Stimulated activated CD8-positive, alpha-beta memory T cell treated with anti-CD3 and anti-CD28 coated beads, Interleukin-4, amount 100 ng/mL, for 24 hours (primary cell): ENCODE measurements around the gene TAF11L13.
"Not testable (repeated sequence)": the region's sequence is repeated elsewhere in the genome, so short reads cannot be mapped to it uniquely, and the experiment has no call there.

Experiments
- DNase-seq: peaks from one replicate; pipeline ENCODE4 v3.0.0-alpha.2; 2020; ENCODE audit warnings: low read depth

TAF11L13 gene

DNA sequence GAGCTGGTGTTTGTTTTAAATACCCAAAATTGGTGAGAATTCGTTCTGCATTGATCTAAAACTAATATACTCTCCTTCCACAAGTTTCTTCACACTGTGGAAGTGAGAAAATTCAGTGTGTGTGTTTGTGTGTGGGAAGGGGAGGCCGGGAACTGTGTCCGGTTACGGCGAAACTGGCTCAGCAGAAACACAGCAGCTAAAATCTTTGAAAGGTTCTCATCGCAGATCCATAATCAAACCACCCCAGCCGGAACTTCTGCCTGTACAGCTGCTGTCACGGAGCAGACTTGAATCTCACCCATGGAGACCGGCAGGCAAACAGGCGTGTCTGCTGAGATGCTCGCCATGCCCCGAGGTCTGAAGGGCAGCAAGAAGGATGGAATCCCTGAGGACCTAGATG is at the start of gene TAF11L13:
TAF11L13 (plus strand) TSS at position 301 of the 400 bp plus-strand sequence.
- DNase-seq, result not testable (repeated sequence)

DNA sequence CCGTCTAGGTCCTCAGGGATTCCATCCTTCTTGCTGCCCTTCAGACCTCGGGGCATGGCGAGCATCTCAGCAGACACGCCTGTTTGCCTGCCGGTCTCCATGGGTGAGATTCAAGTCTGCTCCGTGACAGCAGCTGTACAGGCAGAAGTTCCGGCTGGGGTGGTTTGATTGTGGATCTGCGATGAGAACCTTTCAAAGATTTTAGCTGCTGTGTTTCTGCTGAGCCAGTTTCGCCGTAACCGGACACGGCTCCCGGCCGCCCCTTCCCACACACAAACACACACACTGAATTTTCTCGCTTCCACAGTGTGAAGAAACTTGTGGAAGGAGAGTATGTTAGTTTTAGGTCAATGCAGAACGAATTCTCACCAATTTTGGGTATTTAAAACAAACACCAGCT is 46.2 kb upstream of the TAF11L13 start, which contains the start of gene TAF11L7:
TAF11L7 (minus strand) TSS at position 101 of the 400 bp plus-strand sequence.
- DNase-seq, result not testable (repeated sequence)

DNA sequence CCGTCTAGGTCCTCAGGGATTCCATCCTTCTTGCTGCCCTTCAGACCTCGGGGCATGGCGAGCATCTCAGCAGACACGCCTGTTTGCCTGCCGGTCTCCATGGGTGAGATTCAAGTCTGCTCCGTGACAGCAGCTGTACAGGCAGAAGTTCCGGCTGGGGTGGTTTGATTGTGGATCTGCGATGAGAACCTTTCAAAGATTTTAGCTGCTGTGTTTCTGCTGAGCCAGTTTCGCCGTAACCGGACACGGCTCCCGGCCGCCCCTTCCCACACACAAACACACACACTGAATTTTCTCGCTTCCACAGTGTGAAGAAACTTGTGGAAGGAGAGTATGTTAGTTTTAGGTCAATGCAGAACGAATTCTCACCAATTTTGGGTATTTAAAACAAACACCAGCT is 41.0 kb upstream of the TAF11L13 start, which contains the start of gene TAF11L8:
TAF11L8 (minus strand) TSS at position 101 of the 400 bp plus-strand sequence.
- DNase-seq, result not testable (repeated sequence)

DNA sequence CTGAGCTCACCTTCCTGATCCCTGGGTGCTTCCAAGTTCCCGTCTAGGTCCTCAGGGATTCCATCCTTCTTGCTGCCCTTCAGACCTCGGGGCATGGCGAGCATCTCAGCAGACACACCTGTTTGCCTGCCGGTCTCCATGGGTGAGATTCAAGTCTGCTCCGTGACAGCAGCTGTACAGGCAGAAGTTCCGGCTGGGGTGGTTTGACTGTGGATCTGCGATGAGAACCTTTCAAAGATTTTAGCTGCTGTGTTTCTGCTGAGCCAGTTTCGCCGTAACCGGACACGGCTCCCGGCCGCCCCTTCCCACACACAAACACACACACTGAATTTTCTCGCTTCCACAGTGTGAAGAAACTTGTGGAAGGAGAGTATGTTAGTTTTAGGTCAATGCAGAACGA is 37.6 kb upstream of the TAF11L13 start, which contains the start of gene TAF11L9:
TAF11L9 (minus strand) TSS at position 140 of the 400 bp plus-strand sequence.
- DNase-seq, result not testable (repeated sequence)

DNA sequence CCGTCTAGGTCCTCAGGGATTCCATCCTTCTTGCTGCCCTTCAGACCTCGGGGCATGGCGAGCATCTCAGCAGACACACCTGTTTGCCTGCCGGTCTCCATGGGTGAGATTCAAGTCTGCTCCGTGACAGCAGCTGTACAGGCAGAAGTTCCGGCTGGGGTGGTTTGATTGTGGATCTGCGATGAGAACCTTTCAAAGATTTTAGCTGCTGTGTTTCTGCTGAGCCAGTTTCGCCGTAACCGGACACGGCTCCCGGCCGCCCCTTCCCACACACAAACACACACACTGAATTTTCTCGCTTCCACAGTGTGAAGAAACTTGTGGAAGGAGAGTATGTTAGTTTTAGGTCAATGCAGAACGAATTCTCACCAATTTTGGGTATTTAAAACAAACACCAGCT is 34.2 kb upstream of the TAF11L13 start, which contains the start of gene TAF11L10:
TAF11L10 (minus strand) TSS at position 101 of the 400 bp plus-strand sequence.
- not testable (repeated sequence) for DNase-seq

DNA sequence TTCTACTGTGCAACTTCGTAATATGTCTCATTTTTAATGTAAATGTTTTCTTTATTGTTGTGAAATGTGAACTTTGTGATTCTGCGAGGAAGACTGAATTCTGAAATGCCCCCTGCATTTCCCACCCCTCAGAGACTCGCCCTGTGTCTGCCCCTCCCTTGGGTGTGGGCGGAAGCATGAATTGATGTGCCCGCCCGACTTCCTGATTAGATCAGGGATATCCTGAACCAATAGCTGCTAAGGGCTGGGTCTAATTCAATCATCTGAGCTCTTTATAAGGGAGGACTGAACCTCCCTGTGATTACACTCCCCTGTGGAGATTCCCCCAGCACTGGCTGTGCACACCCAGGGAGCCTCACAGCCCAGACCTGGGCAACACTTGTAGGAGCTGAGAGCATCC is 28.0 kb upstream of the TAF11L13 start, which contains the start of gene TAF11L11:
TAF11L11 (plus strand) TSS at position 304 of the 400 bp plus-strand sequence.
- not testable (repeated sequence) for DNase-seq

DNA sequence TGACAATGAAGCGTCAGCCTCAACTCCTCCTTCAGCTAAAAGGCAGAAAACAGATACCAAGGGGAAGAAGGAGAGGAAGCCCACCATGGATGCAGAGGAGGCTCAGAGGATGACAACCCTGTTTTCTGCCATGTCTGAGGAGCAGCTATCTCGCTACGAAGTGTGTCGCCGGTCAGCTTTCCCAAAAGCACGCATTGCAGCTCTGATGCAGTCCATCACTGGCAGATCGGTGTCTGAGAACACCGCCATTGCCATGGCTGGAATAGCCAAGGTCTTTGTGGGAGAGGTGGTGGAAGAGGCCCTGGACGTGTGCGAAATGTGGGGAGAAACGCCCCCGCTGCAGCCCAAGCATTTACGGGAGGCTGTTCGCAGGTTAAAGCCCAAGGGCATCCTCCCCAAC is 26.9 kb upstream of the TAF11L13 start:
- DNase-seq, result no peak

DNA sequence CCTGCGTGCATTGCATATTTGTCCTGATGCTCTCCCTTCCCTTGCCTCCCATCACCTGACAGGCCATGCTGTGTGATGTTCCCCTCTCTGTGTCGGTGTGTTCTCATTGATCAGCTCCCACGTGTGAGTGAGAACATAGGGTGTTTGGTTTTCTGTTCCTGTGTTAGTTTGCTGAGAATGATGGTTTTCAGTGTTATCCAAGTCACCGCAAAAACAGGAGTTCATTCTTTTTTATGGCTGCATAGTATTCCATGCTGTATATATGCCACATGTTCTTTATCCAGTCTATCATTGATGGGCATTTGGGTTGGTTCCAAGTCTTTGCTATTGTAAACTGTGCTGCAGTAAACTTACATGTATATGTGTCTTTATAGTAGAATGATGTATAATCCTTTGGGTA is 24.4 kb upstream of the TAF11L13 start:
- DNase-seq, result not testable (repeated sequence)

DNA sequence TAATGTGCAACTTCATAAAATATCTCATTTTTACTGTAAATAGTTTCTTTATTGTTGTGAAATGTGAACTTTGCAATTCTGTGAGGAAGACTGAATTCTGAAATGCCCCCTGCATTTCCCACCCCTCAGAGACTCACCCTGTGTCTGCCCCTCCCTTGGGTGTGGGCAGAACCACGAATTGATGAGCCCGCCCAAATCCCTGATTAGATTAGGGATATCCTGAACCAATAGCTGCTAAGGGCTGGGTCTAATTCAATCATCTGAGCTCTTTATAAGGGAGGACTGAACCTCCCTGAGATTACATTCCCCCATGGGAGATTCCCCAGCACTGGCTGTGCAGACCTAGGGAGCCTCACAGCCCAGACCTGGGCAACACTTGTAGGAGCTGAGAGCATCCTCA is 21.8 kb upstream of the TAF11L13 start, which contains the start of gene TAF11L12:
TAF11L12 (plus strand) TSS at position 301 of the 400 bp plus-strand sequence.
- DNase-seq, result not testable (repeated sequence)

DNA sequence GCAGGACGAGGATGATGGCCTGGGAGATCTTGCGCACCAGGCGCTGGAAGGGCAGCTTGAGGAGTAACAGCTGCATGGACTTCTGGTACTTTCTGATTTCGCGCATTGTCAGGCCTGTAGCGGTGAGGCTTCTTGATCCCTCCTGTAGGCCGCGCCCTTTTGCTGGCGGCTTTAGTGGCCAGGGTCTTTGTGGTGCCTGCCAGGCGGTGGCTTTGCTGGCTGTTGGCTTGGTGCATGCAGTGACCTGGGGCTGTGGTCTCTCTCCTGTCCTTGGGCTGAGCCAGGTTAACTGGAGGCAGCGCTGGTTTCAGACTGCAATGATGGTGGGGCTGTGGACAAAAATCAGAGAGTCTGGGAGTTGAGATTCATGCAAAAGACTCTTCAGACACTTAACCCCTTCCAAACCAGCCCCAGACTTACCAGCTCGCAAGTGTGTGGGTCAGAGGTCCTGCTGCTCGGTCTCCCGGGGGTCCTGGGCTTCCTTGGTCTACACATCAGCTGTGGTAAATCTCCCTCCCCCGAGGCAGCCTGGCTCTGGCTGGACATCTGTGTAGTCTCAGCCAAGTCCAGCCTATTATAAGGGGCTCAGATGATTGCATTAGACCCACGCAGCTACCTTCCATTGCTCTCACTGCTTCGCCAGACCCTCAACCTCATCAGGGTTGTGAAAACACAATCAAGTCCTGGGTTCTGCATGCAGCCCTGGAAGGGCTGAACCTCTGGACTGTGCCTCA is 16.8 kb upstream of the TAF11L13 start:
- DNase-seq, result no peak

DNA sequence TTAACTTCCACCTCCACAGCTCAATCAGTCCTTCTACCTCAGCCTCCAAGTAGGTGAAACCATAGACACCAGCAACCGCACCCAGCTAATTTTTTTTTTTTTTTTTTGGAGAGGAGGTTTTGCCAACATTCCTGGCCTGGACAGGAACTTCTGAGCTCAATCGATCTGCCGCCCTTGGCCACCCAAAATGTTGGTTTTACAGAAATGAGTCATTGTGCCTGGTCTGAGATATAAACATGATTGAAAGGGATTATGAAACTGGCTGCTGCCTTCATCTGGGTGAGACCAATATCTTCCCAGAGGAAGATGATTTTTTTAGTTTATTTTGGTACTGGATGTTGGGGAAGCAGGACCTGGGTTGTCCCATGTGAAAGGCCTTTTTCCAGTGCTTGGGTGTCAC is 12.5 kb upstream of the TAF11L13 start:
- DNase-seq, result no peak

DNA sequence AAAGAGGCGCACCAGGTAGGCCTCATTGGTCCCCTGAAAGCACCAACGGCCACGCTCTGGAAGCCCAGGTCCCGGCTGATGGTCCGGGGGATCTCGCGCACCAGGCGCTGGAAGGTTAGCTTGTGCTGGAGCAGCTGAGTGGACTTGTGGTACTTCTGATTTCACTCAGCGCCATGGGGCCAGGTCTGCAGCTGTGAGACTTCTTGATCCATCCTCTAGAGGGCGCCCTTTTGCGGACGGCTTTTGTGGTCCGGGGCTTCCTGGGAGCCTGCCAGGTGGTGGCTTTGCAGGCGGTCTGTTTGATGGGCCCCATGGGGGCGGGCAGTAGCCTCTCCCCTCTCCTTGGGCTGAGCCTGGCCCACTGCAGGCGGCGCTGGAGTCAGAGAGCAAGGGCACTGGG is 11.3 kb upstream of the TAF11L13 start:
- DNase-seq, result no peak

DNA sequence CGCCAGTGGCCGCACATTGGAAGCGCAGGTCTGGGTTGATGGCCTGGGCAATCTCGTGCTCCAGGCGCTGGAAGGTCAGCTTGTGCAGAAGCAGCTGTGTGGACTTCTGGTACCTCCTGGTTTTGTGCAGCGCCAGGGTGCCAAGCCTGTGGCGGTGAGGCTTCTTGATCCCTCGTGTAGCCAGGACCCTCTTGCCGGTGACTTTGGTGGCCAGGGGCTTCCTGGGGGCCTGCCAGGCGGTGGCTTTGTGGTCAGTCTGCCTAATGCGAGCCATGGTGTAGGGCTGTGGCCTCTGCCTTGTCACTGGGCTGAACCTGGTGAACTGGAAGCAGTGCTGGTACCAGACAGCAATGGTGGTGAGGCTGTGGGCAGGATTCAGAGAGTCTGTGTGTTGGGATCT is 6.2 kb upstream of the TAF11L13 start:
- no peak for DNase-seq

DNA sequence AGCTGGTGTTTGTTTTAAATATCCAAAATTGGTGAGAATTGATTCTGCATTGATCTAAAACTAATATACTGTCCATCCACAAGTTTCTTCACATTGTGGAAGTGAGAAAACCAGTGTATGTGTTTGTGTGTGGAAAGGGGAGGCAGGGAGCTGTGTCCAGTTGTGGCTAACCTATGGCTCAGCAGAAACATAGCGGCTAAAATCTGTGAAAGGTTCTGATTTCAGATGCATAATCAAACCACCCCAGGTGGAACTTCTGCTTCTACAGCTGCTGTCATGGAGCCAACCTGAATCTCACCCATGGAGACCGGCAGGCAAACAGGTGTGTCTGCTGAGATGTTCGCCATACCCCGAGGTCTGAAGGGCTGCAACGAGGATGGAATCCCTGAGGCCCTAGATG is 2.3 kb downstream of the TAF11L13 start, which contains the start of gene TAF11L14:
TAF11L14 (plus strand) TSS at position 301 of the 400 bp plus-strand sequence.
- no peak for DNase-seq

DNA sequence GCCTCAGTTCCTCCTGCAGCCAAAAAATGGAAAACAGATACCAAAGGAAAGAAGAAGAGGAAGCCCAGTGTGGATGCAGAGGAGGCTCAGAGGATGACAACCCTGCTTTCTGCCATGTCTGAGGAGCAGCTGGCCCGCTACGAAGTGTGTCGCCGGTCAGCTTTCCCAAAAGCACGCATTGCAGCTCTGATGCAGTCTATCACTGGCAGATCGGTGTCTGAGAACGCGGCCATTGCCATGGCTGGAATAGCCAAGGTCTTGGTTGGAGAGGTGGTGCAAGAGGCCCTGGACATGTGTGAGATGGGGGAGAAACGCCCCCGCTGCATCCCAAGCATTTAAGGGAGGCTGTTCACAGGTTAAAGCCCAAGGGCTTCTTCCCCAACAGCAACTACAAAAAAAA is 17.3 kb downstream of the TAF11L13 start:
- not testable (repeated sequence) for DNase-seq

DNA sequence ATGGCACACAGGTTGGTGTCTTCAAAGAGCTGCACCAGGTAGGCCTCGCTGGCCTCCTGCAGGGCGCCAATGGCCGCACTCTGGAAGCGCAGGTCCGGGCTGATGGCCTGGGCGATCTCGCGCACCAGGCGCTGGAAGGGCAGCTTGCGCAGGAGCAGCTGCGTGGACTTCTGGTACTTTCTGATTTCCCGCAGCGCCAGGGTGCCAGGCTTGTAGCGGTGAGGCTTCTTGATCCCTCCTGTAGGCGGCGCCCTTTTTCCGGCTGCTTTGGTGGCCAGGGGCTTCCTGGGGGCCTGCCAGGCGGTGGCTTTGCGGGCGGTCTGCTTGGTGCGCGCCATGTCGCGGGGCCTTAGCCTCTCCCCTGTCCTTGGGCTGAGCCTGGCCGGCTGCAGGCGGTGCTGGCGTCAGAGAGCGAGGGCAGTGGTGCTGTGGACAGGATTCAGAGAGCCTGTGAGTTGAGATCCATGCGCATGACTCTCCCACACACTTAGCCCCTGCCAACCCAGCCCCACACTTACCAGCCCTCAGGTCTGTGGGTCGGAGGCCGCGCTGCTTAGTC is 23.4 kb downstream of the TAF11L13 start:
- not testable (repeated sequence) for DNase-seq

DNA sequence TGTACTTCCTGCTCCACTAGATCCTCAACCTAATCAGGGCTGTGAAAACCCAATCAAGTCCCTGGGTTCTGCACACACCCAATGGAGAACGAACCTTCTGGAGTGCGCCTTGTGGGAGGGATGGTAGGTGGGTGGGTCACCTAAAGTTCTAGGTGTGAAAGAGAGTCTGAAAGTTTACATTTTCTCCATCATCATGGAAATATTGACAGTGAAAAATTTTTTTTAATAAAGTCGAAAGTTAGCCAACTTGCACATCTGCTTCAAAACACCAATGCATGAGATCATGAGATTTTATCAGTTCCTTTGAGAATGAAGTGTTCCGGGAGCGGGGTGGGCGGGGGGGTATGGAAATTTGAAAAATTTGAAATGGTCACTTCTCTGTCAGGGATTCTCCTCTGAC is 24.0 kb downstream of the TAF11L13 start:
- no peak for DNase-seq

DNA sequence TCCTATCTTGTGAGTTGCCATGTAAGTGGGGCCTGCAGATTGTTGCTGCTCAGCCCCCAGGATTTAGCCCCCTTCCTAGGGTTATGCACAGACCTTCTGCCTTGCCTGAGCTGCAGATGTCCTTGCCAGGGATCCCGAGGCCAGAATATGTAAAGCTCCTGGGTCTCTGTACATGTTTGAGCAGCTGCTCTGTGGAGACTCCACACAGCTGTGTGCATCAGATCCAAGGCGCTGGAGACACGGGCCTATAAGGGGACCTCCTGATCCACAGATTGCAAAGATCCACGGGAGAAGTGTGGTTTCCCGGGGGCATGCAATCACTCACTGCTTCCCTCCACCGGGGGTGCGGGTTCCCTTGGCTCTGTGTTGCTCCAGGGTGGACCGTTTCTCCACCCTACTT is 31.3 kb downstream of the TAF11L13 start:
- no peak for DNase-seq

DNA sequence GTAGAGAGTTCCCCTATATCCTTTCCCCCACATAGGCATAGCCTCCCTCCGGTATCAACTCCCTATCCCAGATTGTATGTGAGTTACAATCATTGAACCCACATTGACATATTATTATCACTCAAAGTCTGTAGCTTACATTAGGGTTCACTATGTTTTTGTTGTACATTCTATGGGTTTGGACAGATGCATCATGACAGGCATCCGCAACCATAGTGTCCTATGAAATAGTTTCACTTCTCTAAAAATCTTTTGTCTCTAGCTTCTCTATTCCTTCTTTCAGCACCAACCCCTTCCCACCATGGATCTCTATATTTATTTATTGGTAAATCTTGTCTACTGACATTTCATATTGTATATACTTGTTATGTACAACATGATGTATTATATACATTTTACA is 33.9 kb downstream of the TAF11L13 start:
- no peak for DNase-seq

DNA sequence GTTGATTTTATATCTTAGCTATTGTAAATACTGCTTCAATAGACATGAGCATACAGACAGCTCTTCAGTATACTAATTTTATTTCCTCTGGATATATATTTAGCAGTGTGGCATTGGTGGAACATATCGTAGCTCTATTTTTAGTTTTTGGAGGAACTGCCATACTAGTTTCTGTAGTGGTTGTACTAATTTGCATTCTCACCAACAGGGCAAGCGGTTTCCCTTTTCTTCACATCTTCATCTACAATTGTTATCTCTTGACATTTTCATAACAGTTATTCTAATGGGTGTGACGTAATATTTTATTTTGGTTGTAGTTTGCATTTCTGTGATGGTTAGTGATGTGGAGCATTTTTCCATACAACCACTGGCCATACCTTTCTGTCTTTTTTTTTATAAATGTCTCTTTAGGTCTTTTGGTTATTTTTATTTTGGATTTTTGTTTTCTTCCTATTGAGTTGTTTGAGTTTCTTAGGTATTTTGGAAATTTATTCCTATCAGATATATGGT is 34.9 kb downstream of the TAF11L13 start:
- DNase-seq, result no peak

DNA sequence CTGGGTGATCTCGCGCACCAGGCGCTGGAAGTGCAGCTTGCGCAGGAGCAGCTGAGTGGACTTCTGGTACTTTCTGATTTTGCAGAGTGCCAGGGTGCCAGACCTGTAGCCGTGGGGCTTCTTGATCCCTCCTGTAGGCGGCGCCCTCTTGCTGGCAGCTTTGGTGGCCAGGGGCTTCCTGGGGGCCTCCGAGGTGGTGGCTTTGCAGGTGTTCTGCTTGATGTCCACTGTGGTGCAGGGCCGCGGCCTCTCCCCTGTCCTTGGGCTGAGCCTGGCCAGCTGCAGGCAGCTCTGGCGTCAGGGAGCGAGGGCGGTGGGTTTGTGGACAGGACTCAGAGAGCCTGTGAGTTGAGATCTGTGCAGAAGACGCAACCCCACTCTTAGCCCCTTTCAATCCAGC is 38.5 kb downstream of the TAF11L13 start:
- DNase-seq, result no peak

DNA sequence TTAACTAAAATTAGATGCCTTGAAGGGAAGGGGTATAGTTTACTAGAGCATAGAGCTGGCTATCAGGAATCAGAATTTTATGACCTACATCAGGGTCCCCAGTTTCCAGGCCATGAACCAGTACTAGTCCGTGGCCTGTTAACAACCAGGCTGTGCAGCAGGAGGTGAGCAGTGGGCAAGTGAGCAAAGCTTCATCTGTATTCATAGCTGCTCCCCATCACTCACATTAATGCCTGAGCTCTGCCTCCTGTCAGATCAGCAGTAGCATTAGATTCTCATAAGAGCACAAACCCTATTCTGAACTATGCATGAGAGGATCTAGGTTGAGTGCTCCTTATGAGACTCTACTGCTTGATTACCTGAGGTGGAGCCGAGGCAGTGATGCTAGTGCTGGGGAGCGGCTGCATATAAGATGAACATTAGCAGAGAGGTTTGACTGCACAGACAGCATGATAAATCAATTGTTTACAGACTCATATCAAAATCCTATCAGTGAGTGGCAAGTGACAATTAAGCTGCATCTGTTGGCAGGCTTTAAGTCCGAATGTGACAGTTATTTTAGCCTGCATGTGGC is 47.0 kb downstream of the TAF11L13 start:
- no peak for DNase-seq
